HEK293 (cell line): ENCODE results near the gene ATP8B1.

ENCODE experiments used
- CTCF ChIA-PET: fragments of 350-600 bp; formaldehyde crosslinking; extraction: SDS; loops from one replicate; lab custom pipeline; 2021; ENCODE audit warnings: antibody characterized with exemption; lab: Yijun Ruan, JAX
- POLR2A ChIA-PET: fragments of 300-600 bp; formaldehyde crosslinking; extraction: SDS; loops from one replicate; lab custom pipeline; 2020; ENCODE audit warnings: antibody characterized with exemption, inconsistent platforms; lab: Yijun Ruan, JAX
- H3K27ac ChIP-seq: fragments of 200-500 bp; sonication (Bioruptor generic); 2 replicates; pipeline ENCODE4 v1.5.1; 2014; ENCODE audit warnings: low read depth, low read length, control low read depth, inconsistent platforms; ENCODE audit errors: extremely low read depth
- H3K36me3 ChIP-seq, 2 experiments: fragments of 200-500 bp in 1 of 2; sonication (Bioruptor generic) in 1 of 2; 1 replicate in 1 of 2; 2 replicates in 1 of 2; pipeline ENCODE4 v1.5.1; 2014 to 2017; ENCODE audit warnings: inconsistent platforms in 2 of 2, low read length in 2 of 2; ENCODE audit not compliant: control insufficient read depth in 2 of 2, insufficient read depth in 1 of 2
- H3K4me1 ChIP-seq: fragments of 200-500 bp; sonication (Bioruptor generic); 2 replicates; pipeline ENCODE4 v1.5.1; 2014; ENCODE audit warnings: mild to moderate bottlenecking, low read length, inconsistent platforms; ENCODE audit not compliant: control insufficient read depth, insufficient read depth
- H3K4me3 ChIP-seq: 2 replicates; pipeline ENCODE4 v1.5.1; 2011; ENCODE audit warnings: low read depth, mild to moderate bottlenecking, control low read depth, low read length, moderate library complexity
- H3K9me3 ChIP-seq: fragments of 200-500 bp; sonication (Bioruptor generic); 2 replicates; pipeline ENCODE4 v1.5.1; 2014; ENCODE audit warnings: low read depth, low read length, inconsistent platforms; ENCODE audit not compliant: control insufficient read depth, insufficient read depth
- ELK4 ChIP-seq: IDR thresholded peaks from 2 replicates; pipeline ENCODE4 v1.6.1; 2011; ENCODE audit warnings: mild to moderate bottlenecking, low read depth, low read length, borderline replicate concordance
- IKZF3 ChIP-seq: fragments of 450-650 bp; IDR thresholded peaks from 2 replicates; pipeline ENCODE4 v1.5.0; 2018; ENCODE audit warnings: missing biosample characterization, mild to moderate bottlenecking, missing genetic modification characterization, moderate library complexity
- MYNN ChIP-seq: fragments of 450-650 bp; formaldehyde crosslinking; IDR thresholded peaks from 2 replicates; pipeline ENCODE4 v1.5.1; 2016; ENCODE audit warnings: missing biosample characterization, missing genetic modification characterization, borderline replicate concordance
- REST ChIP-seq: fragments of 450-650 bp; formaldehyde crosslinking; IDR thresholded peaks from 2 replicates; pipeline ENCODE4 v1.5.1; 2016; ENCODE audit warnings: missing biosample characterization, missing genetic modification characterization
- WT1 ChIP-seq: fragments of 450-650 bp; formaldehyde crosslinking; IDR thresholded peaks from 2 replicates; pipeline ENCODE4 v1.5.1; 2016; ENCODE audit warnings: missing biosample characterization, missing genetic modification characterization
- ZBTB10 ChIP-seq: fragments of 450-650 bp; formaldehyde crosslinking; IDR thresholded peaks from 2 replicates; pipeline ENCODE4 v1.5.1; 2016; ENCODE audit warnings: missing biosample characterization, missing genetic modification characterization
- ZNF133 ChIP-seq: fragments of 450-650 bp; formaldehyde crosslinking; IDR thresholded peaks from 2 replicates; pipeline ENCODE4 v1.5.1; 2016; ENCODE audit warnings: missing biosample characterization, missing genetic modification characterization
- ZNF248 ChIP-seq: fragments of 450-650 bp; formaldehyde crosslinking; IDR thresholded peaks from 2 replicates; pipeline ENCODE4 v1.5.1; 2017; ENCODE audit warnings: missing biosample characterization, missing genetic modification characterization
- ZNF37A ChIP-seq: fragments of 450-650 bp; IDR thresholded peaks from 2 replicates; pipeline ENCODE4 v1.5.1; 2018; ENCODE audit warnings: missing biosample characterization, missing genetic modification characterization
- ZNF48 ChIP-seq: fragments of 450-650 bp; formaldehyde crosslinking; IDR thresholded peaks from 2 replicates; pipeline ENCODE4 v1.5.1; 2016; ENCODE audit warnings: missing biosample characterization, missing genetic modification characterization
- ZNF488 ChIP-seq: fragments of 450-650 bp; formaldehyde crosslinking; IDR thresholded peaks from 2 replicates; pipeline ENCODE4 v1.5.1; 2016; ENCODE audit warnings: missing biosample characterization, missing genetic modification characterization
- ZNF510 ChIP-seq: fragments of 450-650 bp; formaldehyde crosslinking; IDR thresholded peaks from 2 replicates; pipeline ENCODE4 v1.5.1; 2018; ENCODE audit warnings: mild to moderate bottlenecking, missing genetic modification characterization, missing biosample characterization; ENCODE audit not compliant: insufficient replicate concordance
- ZNF521 ChIP-seq: fragments of 450-650 bp; formaldehyde crosslinking; IDR thresholded peaks from 2 replicates; pipeline ENCODE4 v1.5.1; 2017; ENCODE audit warnings: missing biosample characterization, mild to moderate bottlenecking, missing genetic modification characterization
- ZNF548 ChIP-seq: fragments of 450-650 bp; formaldehyde crosslinking; IDR thresholded peaks from 2 replicates; pipeline ENCODE4 v1.5.1; 2016; ENCODE audit warnings: missing biosample characterization, missing genetic modification characterization
- ZNF626 ChIP-seq: fragments of 450-650 bp; sonication (Bioruptor Pico); formaldehyde crosslinking; IDR thresholded peaks from 2 replicates; pipeline ENCODE4 v1.5.1; 2018; ENCODE audit warnings: missing biosample characterization, missing genetic modification characterization, inconsistent platforms
- ZNF660 ChIP-seq: fragments of 450-650 bp; IDR thresholded peaks from 2 replicates; pipeline ENCODE4 v1.5.1; 2018; ENCODE audit warnings: missing biosample characterization, mild to moderate bottlenecking, missing genetic modification characterization
- ZNF747 ChIP-seq: fragments of 450-650 bp; formaldehyde crosslinking; IDR thresholded peaks from 2 replicates; pipeline ENCODE4 v1.5.1; 2016; ENCODE audit warnings: missing biosample characterization, missing genetic modification characterization
- ZNF777 ChIP-seq: fragments of 450-650 bp; formaldehyde crosslinking; IDR thresholded peaks from 2 replicates; pipeline ENCODE4 v1.5.1; 2017; ENCODE audit warnings: missing biosample characterization, missing genetic modification characterization, borderline replicate concordance
- ZSCAN16 ChIP-seq: fragments of 450-650 bp; formaldehyde crosslinking; IDR thresholded peaks from 2 replicates; pipeline ENCODE4 v1.5.1; 2016; ENCODE audit warnings: missing biosample characterization, missing genetic modification characterization
- TF ChIP-seq, protein P1 (sequence below): fragments of 450-650 bp; formaldehyde crosslinking; IDR thresholded peaks from 2 replicates; pipeline ENCODE4 v1.5.1; 2016; ENCODE audit warnings: missing biosample characterization, missing genetic modification characterization

The ATP8B1 gene

GRCh38 chr18:57835904-57836303 is 32.8 kb upstream of the ATP8B1 start:
- Histone ChIP-seq H3K4me3 (no peak overlapping the region), H3K9me3 (no peaks in the 10 kb centered on the region), H3K36me3 (no peaks in the 10 kb centered on the region), H3K4me1 (no peaks in the 10 kb centered on the region), H3K27ac (no peak overlapping the region)
- POLR2A ChIA-PET, result no interaction called here
- TF ChIP-seq ZBTB10 (tag by site-specific recombination) (no peak), ZNF548 (tag by site-specific recombination) (no peak), ZNF488 (no peak), REST (tag by site-specific recombination) (no peak)
- TF ChIP-seq, all 188 proteins: peak for 0
- CTCF ChIA-PET, result interaction anchor here (0.5 kb wide), 1 partner anchor 45 kb away, joined by 3 read pairs; no protein-coding TSS in a partner anchor

- TF ChIP-seq ZNF133 (tag by site-specific recombination), result no peak
- TF ChIP-seq REST (tag by site-specific recombination), result no peak
- no peak for TF ChIP-seq ZNF488
- TF ChIP-seq ZNF248, result no peak
- no peak for TF ChIP-seq ZNF37A (tag by site-specific recombination)
- TF ChIP-seq ZNF521 (tag by site-specific recombination), result no peak
- TF ChIP-seq MYNN (tag by site-specific recombination), result no peak
- TF ChIP-seq WT1 (tag by site-specific recombination), result no peak
- no peak for TF ChIP-seq ZNF660
- no peak for TF ChIP-seq IKZF3 (tag by site-specific recombination)
- no peak for TF ChIP-seq ELK4
- TF ChIP-seq, protein P1, sequence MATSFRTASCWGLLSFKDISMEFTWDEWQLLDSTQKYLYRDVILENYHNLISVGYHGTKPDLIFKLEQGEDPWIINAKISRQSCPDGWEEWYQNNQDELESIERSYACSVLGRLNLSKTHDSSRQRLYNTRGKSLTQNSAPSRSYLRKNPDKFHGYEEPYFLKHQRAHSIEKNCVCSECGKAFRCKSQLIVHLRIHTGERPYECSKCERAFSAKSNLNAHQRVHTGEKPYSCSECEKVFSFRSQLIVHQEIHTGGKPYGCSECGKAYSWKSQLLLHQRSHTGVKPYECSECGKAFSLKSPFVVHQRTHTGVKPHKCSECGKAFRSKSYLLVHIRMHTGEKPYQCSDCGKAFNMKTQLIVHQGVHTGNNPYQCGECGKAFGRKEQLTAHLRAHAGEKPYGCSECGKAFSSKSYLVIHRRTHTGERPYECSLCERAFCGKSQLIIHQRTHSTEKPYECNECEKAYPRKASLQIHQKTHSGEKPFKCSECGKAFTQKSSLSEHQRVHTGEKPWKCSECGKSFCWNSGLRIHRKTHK (tag by site-specific recombination), result no peak
- TF ChIP-seq ZNF747, result no peak
- TF ChIP-seq ZNF48 (tag by site-specific recombination), result no peak
- no peak for TF ChIP-seq ZNF777 (tag by site-specific recombination)
- TF ChIP-seq ZNF626 (tag by site-specific recombination), result no peak
- no peak for TF ChIP-seq ZNF510 (tag by site-specific recombination)
- TF ChIP-seq ZSCAN16 (tag by site-specific recombination), result no peak
- Histone ChIP-seq H3K4me3 (no peak overlapping the region), H3K27ac (no peak overlapping the region), H3K4me1 (no peaks in the 10 kb centered on the region), H3K9me3 (no peaks in the 10 kb centered on the region), H3K36me3 (no peaks in the 10 kb centered on the region)
- ChIA-PET POLR2A (no interaction called here), CTCF (interaction anchor here (1.2 kb wide), 1 partner anchor 11 kb away, joined by 4 read pairs; no protein-coding TSS in a partner anchor)
These were observed 31.5 kb upstream of the ATP8B1 start for GRCh38 chr18:57834616-57835015.
